Mucosa of descending colon (tissue), 3 donors: ENCODE data around the gene CSNK1A1. TPM values are rescaled to one million over a fixed set of nuclear protein-coding genes. Genes with fewer than 3 reads are reported as not detected.

Experiments
- ATAC-seq: fragments of 200-7000 bp; cut with Tn5 transposase; one replicate; pipeline ENCODE4 v1.9.1; 2020; ENCODE audit warnings: mild to moderate bottlenecking, moderate library complexity
- DNase-seq, 3 donors: peaks; one replicate each; pipeline ENCODE4 v3.0.0-alpha.2; 2020
- H3K36me3 ChIP-seq: fragments of 200-600 bp; one replicate; pipeline ENCODE4 v1.8.0; 2021; ENCODE audit warnings: low read depth, mild to moderate bottlenecking
- H3K4me1 ChIP-seq: fragments of 200-600 bp; one replicate; pipeline ENCODE4 v1.8.0; 2021; ENCODE audit warnings: low read depth, mild to moderate bottlenecking
- H3K4me3 ChIP-seq: fragments of 200-600 bp; one replicate; pipeline ENCODE4 v1.8.0; 2021; ENCODE audit warnings: mild to moderate bottlenecking
- H3K9me3 ChIP-seq: fragments of 200-600 bp; one replicate; pipeline ENCODE4 v1.8.0; 2021; ENCODE audit warnings: mild to moderate bottlenecking
- CTCF ChIP-seq: fragments of 200-600 bp; IDR thresholded peaks from one replicate; pipeline ENCODE4 v1.8.0; 2022; ENCODE audit warnings: antibody characterized with exemption, mild to moderate bottlenecking
- intact Hi-C, 2 donors: fragments of 100-400 bp; cut with DNase I in 1 of 2; cut with micrococcal nuclease in 1 of 2; formaldehyde crosslinking; loops; one replicate each; pipeline versions ENCODE4 v1.11.0 to v1.11.1; 2022; cut with DNase I, micrococcal nuclease
- total RNA-seq, 3 donors: library from RNA; stranded (reverse); fragmentation: NEBNext Ultra II Directional in 2 of 3; extraction: Animal tissue kit (Norgen Biotek cat#: 25700) in 2 of 3; gene quantifications; one replicate each; pipeline versions ENCODE4 v1.2.1 to v1.2.4, GENCODE V29; 2021 to 2023
- donor health status: DM: no; HTN: no; CAD: no; lungs with moderate emphysema.
- donor health status: DM: no; HTN: no; CAD: no.
- donor health status: DM: no; HTN: yes; CAD: no.

The CSNK1A1 gene
- total RNA-seq, 3 donors from 2014 or later, result 200 to 233 (median 224) TPM

- no peak overlapping the region for H3K4me3 ChIP-seq
- TF ChIP-seq CTCF, result no peak
- no peaks in the 10 kb centered on the region for H3K9me3 ChIP-seq
- H3K36me3 ChIP-seq, result peaks cover 9% of the 10 kb centered on the region
- DNase-seq, result no peak
- H3K4me1 ChIP-seq, result no peaks in the 10 kb centered on the region
- intact Hi-C loops, result no loop called here
- no peak for ATAC-seq
Observed at GRCh38 chr5:149510136-149510535, 41.1 kb downstream of the CSNK1A1 start.

- no peaks in the 10 kb centered on the region for H3K9me3 ChIP-seq
- ATAC-seq (no peak), DNase-seq (no peak)
- H3K4me1 ChIP-seq, result no peaks in the 10 kb centered on the region
- H3K4me3 ChIP-seq, result no peak overlapping the region
- peaks cover 21% of the 10 kb centered on the region for H3K36me3 ChIP-seq
- TF ChIP-seq CTCF, result no peak
- intact Hi-C loops, result no loop called here
Observed at GRCh38 chr5:149504677-149505076, 46.6 kb downstream of the CSNK1A1 start.

- no peak for TF ChIP-seq CTCF
- intact Hi-C loops, result no loop called here
Observed at GRCh38 chr5:149503006-149503405, 48.2 kb downstream of the CSNK1A1 start.

GRCh38 chr5:149500922-149501582, 50.2 kb downstream of the CSNK1A1 start:
- Histone ChIP-seq H3K36me3 (peaks cover 21% of the 10 kb centered on the region), H3K4me1 (no peaks in the 10 kb centered on the region), H3K9me3 (no peaks in the 10 kb centered on the region), H3K4me3 (no peak overlapping the region)
- ATAC-seq (no peak), DNase-seq (no peak)
- intact Hi-C loops, result no loop called here
- TF ChIP-seq CTCF, result no peak

More at GRCh38 chr5:149503006-149503405, 48.2 kb downstream of the CSNK1A1 start:
- ATAC-seq (no peak), DNase-seq (no peak)
- Histone ChIP-seq H3K9me3 (no peaks in the 10 kb centered on the region), H3K4me1 (no peaks in the 10 kb centered on the region), H3K4me3 (no peak overlapping the region), H3K36me3 (peaks cover 21% of the 10 kb centered on the region)

- no peak for ATAC-seq
- H3K4me3 ChIP-seq, result no peak overlapping the region
Observed at GRCh38 chr5:149498724-149499336, 52.4 kb downstream of the CSNK1A1 start.

More at GRCh38 chr5:149498724-149499336, 52.4 kb downstream of the CSNK1A1 start:
- H3K9me3 ChIP-seq, result no peaks in the 10 kb centered on the region
- H3K36me3 ChIP-seq, result peaks cover 8% of the 10 kb centered on the region
- no peak for DNase-seq
- intact Hi-C loops, result no loop called here
- no peaks in the 10 kb centered on the region for H3K4me1 ChIP-seq
- TF ChIP-seq CTCF, result no peak
